NCI-H1417 treated with DMSO at 0.1 percent for 48 hours (cell line): ENCODE data around the gene CBARP.

Experiments used
- DNase-seq: peaks from one replicate; lab custom pipeline; 2025; lab: John Stamatoyannopoulos, UW

CBARP gene

DNA sequence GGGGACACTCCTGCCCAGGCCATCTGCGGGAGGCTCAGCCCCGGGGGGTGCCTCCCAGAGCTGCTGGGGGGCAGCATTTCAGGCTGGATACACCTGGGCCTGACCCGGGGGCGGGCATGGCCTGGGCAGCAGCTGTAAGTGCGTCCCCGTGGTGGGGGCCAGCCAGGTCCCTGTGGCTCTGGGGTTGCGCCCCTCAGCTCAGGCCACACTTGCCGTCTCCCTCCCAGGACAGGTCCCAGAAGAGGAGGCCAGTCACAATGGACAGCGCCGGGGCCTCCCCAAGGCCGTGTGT lies 11.6 kb downstream of the CBARP start:
- DNase-seq: no peak

GRCh38 chr19:1225440-1226226 lies 12.2 kb downstream of the CBARP start:
- DNase-seq: no peak

- DNase-seq: no peak
Measured at GRCh38 chr19:1224847-1225246, 13.0 kb downstream of the CBARP start.

- no peak for DNase-seq
Measured at GRCh38 chr19:1224047-1224825, 13.6 kb downstream of the CBARP start.

- no peak for DNase-seq
Measured at GRCh38 chr19:1223018-1223855, 14.6 kb downstream of the CBARP start.

DNA sequence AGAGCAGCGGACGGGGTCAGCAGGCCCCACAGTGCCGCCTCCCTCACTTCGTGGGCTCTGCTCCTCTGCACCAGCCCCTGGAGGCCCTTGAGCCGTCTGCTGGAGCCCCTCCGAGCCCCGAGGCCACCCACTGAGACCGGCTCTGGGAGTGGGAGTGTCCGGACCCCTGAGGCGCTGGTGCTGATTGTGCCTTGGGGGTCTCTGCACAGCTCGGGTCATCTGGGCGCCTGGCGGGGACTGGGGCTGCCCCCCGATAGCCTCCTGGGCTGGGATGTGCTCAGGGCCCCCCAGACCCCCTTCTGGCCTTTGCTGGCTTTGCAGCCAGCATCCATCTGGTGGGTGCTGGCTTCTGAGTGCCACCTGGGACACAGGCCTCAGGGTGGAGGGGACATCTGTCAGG lies 15.4 kb downstream of the CBARP start:
- no peak for DNase-seq

DNA sequence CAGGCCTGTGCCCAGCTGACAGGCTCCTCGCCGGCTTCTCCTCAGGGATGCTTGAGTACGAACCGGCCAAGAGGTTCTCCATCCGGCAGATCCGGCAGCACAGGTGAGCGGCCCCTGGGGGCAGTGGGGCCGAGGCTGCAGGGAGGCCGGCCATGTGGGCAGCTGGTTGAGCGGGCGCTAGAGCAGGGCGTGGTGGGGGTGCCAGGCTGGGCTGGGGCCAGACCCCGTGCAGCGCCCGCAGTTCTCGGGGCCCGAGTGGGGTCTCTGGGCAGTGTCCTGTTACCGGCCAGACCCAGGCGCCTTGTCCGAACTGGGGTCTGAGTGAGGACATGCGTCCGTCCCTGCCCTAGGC lies 15.9 kb downstream of the CBARP start:
- no peak for DNase-seq

DNA sequence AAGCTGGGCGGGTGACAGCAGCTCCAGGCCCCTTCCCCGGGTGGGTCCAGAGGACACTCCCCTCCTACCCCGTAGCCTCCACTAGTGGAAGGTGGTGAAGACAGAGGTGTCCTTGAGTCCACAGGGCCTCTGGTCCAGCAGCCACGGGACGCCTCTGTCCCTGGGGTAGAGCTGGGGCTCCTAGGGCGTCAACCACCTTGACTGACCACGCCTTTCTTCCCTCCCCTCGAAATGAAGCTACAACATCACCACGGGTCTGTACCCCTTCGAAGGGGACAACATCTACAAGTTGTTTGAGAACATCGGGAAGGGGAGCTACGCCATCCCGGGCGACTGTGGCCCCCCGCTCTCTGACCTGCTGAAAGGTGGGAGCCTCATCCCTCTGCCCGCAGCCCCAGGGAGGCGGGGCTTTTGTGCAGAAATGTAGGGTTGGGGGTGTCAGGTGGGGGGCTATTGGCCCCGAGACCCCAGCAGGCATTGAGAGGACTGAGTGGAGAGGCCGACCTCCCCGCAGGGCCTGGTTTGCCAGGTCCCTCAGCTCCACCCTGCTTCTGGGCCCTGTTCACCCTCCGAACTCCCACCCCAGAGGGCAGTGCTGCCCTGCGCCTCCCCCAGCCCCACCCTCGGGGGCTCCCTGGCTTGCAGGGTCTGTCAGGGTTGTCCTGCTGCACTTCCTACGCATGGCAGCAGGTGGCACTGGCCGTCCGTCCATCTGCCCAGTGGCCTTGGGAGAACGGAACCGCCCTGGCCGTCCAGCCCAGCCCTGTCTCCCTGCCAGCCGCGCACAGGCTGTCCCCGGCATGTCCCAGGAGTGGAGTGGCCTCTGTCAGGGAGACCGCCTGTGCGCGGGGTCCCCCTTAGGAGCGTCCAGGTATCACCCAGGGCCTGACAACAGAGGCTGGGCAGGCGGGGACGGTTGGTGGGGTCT lies 16.6 kb downstream of the CBARP start:
- DNase-seq: no peak

- no peak for DNase-seq
Measured at GRCh38 chr19:1220477-1220930, 17.3 kb downstream of the CBARP start.

DNA sequence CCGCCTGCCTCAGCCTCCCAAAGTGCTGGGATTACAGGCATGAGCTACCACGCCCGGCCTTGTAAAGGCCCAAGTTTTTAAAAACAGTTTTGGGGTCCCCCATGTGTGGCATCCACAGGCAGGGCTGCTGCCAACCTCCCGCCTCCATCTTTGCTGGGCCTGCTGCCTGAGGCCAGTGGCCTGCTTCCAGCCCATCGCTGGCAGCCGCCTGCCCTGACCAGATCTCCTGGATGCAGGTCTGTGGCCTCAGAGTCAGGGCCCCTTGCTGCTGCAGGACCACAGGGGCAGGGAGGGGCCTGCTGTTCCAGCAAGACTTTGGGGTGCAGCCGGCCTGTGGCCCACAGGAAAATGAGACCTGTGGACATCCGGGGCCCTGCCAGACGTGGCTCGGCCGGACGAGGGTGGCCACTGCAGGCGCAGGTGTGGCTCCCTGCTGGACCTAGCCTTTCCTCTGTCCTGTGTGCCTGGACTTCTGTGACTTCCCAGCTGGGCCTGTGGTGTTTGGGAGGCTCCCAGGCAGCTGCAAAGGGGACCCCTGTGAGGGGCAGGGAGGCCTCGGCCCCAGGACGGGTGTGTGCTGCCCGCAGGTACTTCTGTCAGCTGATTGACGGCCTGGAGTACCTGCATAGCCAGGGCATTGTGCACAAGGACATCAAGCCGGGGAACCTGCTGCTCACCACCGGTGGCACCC lies 17.9 kb downstream of the CBARP start:
- no peak for DNase-seq

GRCh38 chr19:1218751-1219567 lies 18.8 kb downstream of the CBARP start:
- no peak for DNase-seq

DNA sequence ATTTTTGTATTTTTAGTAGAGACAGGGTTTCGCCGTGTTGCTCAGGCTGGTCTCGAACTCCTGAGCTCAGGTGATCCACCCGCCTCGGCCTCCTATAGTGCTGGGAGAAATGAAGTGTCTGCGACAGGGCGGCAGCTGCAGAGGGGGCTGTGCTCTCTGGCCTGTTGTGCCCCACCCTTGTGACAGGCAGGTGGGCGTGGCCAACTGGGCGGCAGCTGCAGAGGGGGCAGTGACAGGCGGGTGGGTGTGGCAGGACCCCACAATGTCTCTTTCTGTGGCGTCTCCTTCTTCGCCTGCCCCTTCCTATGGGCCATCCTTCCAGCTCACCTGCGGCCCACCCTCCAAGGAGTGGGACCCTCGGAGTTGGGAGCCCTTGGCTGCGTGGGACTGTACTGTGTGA lies 20.4 kb downstream of the CBARP start:
- no peak for DNase-seq

DNA sequence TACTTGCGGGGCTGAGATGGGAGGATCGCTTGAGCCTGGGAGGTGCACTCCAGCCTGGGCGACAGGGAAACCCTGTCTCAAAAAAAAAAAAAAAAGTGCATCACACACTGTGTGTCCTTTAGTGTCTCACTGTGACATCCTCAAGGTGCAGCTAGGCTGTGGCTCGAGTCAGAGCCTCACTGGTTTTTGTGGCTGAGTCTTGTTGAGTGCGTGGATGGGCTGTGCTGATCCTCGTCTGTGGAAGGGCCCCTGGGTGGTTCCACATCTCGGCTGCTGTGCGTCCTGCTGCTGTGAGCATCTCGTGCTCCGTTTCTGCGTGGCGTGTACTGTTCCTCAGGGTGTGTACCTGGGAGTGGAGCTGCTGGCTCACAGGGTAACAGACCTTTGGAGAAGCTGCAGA lies 21.0 kb downstream of the CBARP start:
- no peak for DNase-seq

DNA sequence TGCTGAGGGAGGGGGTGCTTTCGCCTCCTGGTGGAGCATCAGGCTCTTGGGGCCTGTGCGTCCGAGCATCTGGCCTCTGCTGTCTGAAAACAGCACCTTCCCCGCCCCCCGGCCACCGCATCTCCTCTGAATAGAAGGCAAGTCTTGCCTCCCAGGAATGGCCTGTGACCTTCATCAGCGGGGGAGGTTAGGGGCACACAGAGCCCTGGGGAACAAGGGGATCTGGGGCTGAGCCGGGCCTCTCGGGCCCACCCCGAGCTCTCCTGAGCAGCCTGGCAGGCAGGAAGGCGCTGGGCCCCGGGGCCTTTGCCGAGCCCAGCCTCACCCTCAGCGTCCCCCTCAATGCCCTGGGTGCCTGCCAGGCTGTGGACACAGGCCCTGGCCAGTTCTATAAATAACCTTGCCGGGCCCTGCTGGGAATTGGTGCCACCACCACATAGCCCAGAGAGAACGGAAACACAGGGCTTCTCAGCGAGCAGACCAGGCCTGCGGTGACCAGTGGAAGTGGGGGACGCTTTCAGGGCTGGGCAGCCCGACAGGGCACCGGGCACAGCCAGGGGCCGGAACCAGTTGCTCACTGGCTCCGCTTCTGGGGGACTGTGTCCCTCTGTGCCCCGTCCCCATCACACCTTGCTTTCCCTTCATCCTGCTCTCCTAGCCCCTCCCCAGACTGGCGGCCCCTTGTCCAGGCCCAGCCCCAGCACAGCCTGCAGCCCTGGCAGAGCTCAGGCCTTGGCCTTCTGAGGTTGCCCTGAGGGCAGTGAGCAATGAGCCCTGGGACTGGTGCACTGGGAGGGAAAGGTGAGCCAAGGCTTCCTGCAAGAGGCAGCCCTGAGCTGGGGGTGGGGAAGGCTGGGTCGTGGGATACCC lies 22.7 kb downstream of the CBARP start:
- DNase-seq: no peak

- no peak for DNase-seq
Measured at GRCh38 chr19:1214299-1214861, 23.4 kb downstream of the CBARP start.

GRCh38 chr19:1213391-1214286 lies 24.2 kb downstream of the CBARP start:
- DNase-seq: no peak

DNA sequence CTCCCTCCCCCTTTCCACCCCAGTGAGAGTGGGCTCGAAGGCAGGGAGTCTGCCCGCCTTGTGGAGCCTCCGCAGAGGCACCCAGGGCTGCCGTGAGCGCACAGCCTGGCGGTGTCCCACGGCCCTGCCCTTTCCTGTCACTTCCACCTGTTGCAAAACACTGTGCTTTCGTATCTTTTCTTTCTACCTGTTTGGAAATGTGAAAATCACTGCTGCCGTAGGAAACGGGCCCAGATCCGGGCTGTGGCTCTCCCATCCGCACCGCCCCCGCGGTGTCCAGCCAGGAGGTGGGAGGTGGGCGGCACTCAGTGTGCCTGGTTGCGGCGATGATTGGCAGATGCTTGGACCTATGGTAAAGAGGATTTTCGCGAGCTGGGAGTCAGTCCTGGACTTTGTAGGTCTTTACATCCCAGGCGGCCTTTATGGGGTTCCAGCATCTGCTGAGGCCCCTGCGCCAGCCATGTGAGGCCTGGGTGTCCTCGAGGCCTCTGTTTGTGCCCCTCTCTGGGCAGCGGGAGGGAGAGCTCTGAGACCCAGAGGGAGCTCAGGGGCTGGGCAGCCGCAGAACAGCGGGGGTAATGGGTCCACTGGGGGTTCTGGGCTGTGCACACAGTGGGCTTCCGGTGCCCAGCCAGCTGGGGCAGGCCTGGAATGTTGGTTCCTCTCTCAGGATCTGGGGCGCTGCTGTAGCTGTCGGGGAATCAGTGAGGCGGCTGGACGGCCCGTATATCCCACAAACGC lies 26.1 kb downstream of the CBARP start:
- DNase-seq: no peak
